Osteocyte (in vitro differentiated cells): ENCODE results near the gene TGFBR3. TPM values are rescaled to one million over a fixed set of nuclear protein-coding genes. Genes with fewer than 3 reads are reported as not detected.
A peak's percentile ranks its signal among the peaks of the same experiment; 100 is the strongest.

Experiments used
- DNase-seq: peaks from one replicate; pipeline ENCODE4 v3.0.0; 2021; ENCODE audit warnings: mixed read lengths; ENCODE audit not compliant: unreplicated experiment; ENCODE audit errors: extremely low spot score
- H3K27ac Mint-ChIP-seq: one replicate; pipeline ENCODE4 v1.8.0; 2021; ENCODE audit warnings: mild to moderate bottlenecking, mixed read lengths; ENCODE audit not compliant: unreplicated experiment
- H3K27me3 Mint-ChIP-seq: one replicate; pipeline ENCODE4 v1.8.0; 2021; ENCODE audit warnings: mixed read lengths; ENCODE audit not compliant: unreplicated experiment
- H3K36me3 Mint-ChIP-seq: one replicate; pipeline ENCODE4 v1.8.0; 2021; ENCODE audit warnings: mixed read lengths; ENCODE audit not compliant: unreplicated experiment
- H3K4me1 Mint-ChIP-seq: one replicate; pipeline ENCODE4 v1.8.0; 2021; ENCODE audit warnings: mixed read lengths; ENCODE audit not compliant: unreplicated experiment
- H3K4me3 Mint-ChIP-seq: one replicate; pipeline ENCODE4 v1.8.0; 2021; ENCODE audit warnings: mild to moderate bottlenecking, moderate library complexity, mixed read lengths; ENCODE audit not compliant: unreplicated experiment
- H3K9me3 Mint-ChIP-seq: one replicate; pipeline ENCODE4 v1.8.0; 2021; ENCODE audit warnings: mixed read lengths; ENCODE audit not compliant: unreplicated experiment
- CTCF ChIP-seq: fragments of 200-600 bp; sonication (generic); IDR thresholded peaks from 2 replicates; pipeline ENCODE4 v1.5.0; 2021; ENCODE audit warnings: antibody characterized with exemption, mild to moderate bottlenecking, moderate library complexity
- total RNA-seq: library from RNA; stranded (reverse); gene quantifications from 2 replicates; pipeline ENCODE4 v1.2.1, GENCODE V29; 2021

Gene TGFBR3
- total RNA-seq, 1 donor from 2014 or later, result 14.1 TPM

- H3K4me1 Mint-ChIP-seq, result peaks cover 65% of the 10 kb centered on the region
These were observed 136.1 kb downstream of the TGFBR3 start for GRCh38 chr1:91749788-91750231.

GRCh38 chr1:91747666-91748065, 138.3 kb downstream of the TGFBR3 start:
- Mint-ChIP-seq H3K9me3 (peaks cover 12% of the 10 kb centered on the region), H3K36me3 (peaks cover 19% of the 10 kb centered on the region), H3K4me1 (peaks cover 66% of the 10 kb centered on the region), H3K4me3 (no peak overlapping the region), H3K27ac (no peak overlapping the region), H3K27me3 (no peaks in the 10 kb centered on the region)
- TF ChIP-seq CTCF, result no peak
- DNase-seq, result no peak

More at GRCh38 chr1:91749788-91750231, 136.1 kb downstream of the TGFBR3 start:
- Mint-ChIP-seq H3K9me3 (peaks cover 12% of the 10 kb centered on the region), H3K27me3 (no peaks in the 10 kb centered on the region), H3K27ac (peak overlapping the region; percentile 83), H3K36me3 (peaks cover 21% of the 10 kb centered on the region), H3K4me3 (no peak overlapping the region)
- TF ChIP-seq CTCF, result no peak
- DNase-seq, result no peak

- H3K9me3 Mint-ChIP-seq, result peaks cover 12% of the 10 kb centered on the region
- H3K4me1 Mint-ChIP-seq, result peaks cover 66% of the 10 kb centered on the region
- no peaks in the 10 kb centered on the region for H3K27me3 Mint-ChIP-seq
- no peak for TF ChIP-seq CTCF
- no peak for DNase-seq
- H3K36me3 Mint-ChIP-seq, result peaks cover 22% of the 10 kb centered on the region
- H3K27ac Mint-ChIP-seq, result no peak overlapping the region
- no peak overlapping the region for H3K4me3 Mint-ChIP-seq
These were observed 139.1 kb downstream of the TGFBR3 start for GRCh38 chr1:91746728-91747338.

GRCh38 chr1:91745640-91746373, 140.1 kb downstream of the TGFBR3 start:
- no peak overlapping the region for H3K4me3 Mint-ChIP-seq
- H3K27ac Mint-ChIP-seq, result peak overlapping the region; percentile 83
- H3K4me1 Mint-ChIP-seq, result peaks cover 58% of the 10 kb centered on the region
- H3K36me3 Mint-ChIP-seq, result peaks cover 22% of the 10 kb centered on the region
- TF ChIP-seq CTCF, result no peak
- H3K27me3 Mint-ChIP-seq, result no peaks in the 10 kb centered on the region
- peaks cover 12% of the 10 kb centered on the region for H3K9me3 Mint-ChIP-seq
- no peak for DNase-seq

- H3K9me3 Mint-ChIP-seq, result peaks cover 12% of the 10 kb centered on the region
These were observed 140.9 kb downstream of the TGFBR3 start for GRCh38 chr1:91744953-91745639.

More at GRCh38 chr1:91744953-91745639, 140.9 kb downstream of the TGFBR3 start:
- Mint-ChIP-seq H3K4me3 (no peak overlapping the region), H3K4me1 (peaks cover 51% of the 10 kb centered on the region), H3K36me3 (peaks cover 22% of the 10 kb centered on the region), H3K27me3 (no peaks in the 10 kb centered on the region), H3K27ac (peak overlapping the region; percentile 83)
- peak; percentile 13 for TF ChIP-seq CTCF
- DNase-seq, result no peak
